Liver (tissue), 9 donors: Measurements from ENCODE around the gene LRRC18. TPM values are rescaled to one million over a fixed set of nuclear protein-coding genes. Genes with fewer than 3 reads are reported as not detected.

ENCODE experiments used
- DNase-seq: peaks from one replicate; pipeline ENCODE4 v3.0.0-alpha.2; 2017; ENCODE audit warnings: low spot score
- H3K27ac ChIP-seq, 2 donors: one replicate each; pipeline ENCODE4 v1.7.0; 2013; ENCODE audit warnings: inconsistent platforms in 2 of 2, low read length in 2 of 2, control low read depth in 1 of 2, low read depth in 1 of 2, mild to moderate bottlenecking in 1 of 2
- H3K27me3 ChIP-seq, 4 donors: one replicate each; pipeline versions ENCODE4 v1.6.1 to v1.7.0; 2013; ENCODE audit warnings: low read length in 3 of 4, inconsistent platforms in 1 of 4, mild to moderate bottlenecking in 1 of 4, moderate library complexity in 1 of 4; ENCODE audit not compliant: control insufficient read depth in 4 of 4, insufficient read depth in 4 of 4
- H3K36me3 ChIP-seq, 4 donors: one replicate each; pipeline versions ENCODE4 v1.6.1 to v1.7.0; 2013; ENCODE audit warnings: low read length in 3 of 4, mild to moderate bottlenecking in 3 of 4, low read depth in 1 of 4, moderate library complexity in 1 of 4; ENCODE audit not compliant: control insufficient read depth in 4 of 4, insufficient read depth in 3 of 4
- H3K4me1 ChIP-seq, 4 donors: one replicate each; pipeline versions ENCODE4 v1.6.1 to v1.7.0; 2013; ENCODE audit warnings: low read length in 3 of 4, mild to moderate bottlenecking in 3 of 4, moderate library complexity in 1 of 4; ENCODE audit not compliant: control insufficient read depth in 4 of 4, insufficient read depth in 4 of 4
- H3K4me3 ChIP-seq, 3 donors: one replicate each; pipeline versions ENCODE4 v1.6.1 to v1.7.0; 2013; ENCODE audit warnings: low read length in 3 of 3, control low read depth in 1 of 3, low read depth in 1 of 3, mild to moderate bottlenecking in 1 of 3
- H3K9ac ChIP-seq, 2 donors: one replicate each; pipeline ENCODE4 v1.7.0; 2013; ENCODE audit warnings: low read length in 2 of 2, mild to moderate bottlenecking in 2 of 2, moderate library complexity in 2 of 2, control low read depth in 1 of 2, low read depth in 1 of 2
- H3K9me3 ChIP-seq, 4 donors: one replicate each; pipeline versions ENCODE4 v1.6.1 to v1.7.0; 2013; ENCODE audit warnings: low read length in 3 of 4; ENCODE audit not compliant: control insufficient read depth in 4 of 4
- ATF3 ChIP-seq: IDR thresholded peaks from 2 replicates; pipeline ENCODE4 v1.6.1; 2016; ENCODE audit warnings: antibody characterized with exemption
- CTCF ChIP-seq: fragments of 150-350 bp; IDR thresholded peaks from 2 replicates; pipeline ENCODE4 v1.5.1; 2017; ENCODE audit warnings: improper control_type of control experiment, low read depth, low read length; ENCODE audit not compliant: missing input control
- EGR1 ChIP-seq, 2 donors: IDR thresholded peaks; 2 replicates each; pipeline ENCODE4 v1.6.1; 2016 to 2018; ENCODE audit warnings: antibody characterized with exemption in 2 of 2, low read depth in 2 of 2
- FOXA2 ChIP-seq: IDR thresholded peaks from 2 replicates; pipeline ENCODE4 v1.6.1; 2016; ENCODE audit warnings: antibody characterized with exemption
- GABPA ChIP-seq, 2 donors: IDR thresholded peaks in 1 of 2; conservative IDR thresholded peaks in 1 of 2; 2 replicates each; pipeline ENCODE4 v1.6.1; 2016; ENCODE audit warnings: antibody characterized with exemption in 2 of 2, mild to moderate bottlenecking in 1 of 2, moderate library complexity in 1 of 2
- HNF4A ChIP-seq, 2 donors: conservative IDR thresholded peaks; 2 replicates each; pipeline ENCODE4 v1.6.1; 2016; ENCODE audit warnings: antibody characterized with exemption in 2 of 2, mild to moderate bottlenecking in 2 of 2
- HNF4G ChIP-seq: IDR thresholded peaks from 2 replicates; pipeline ENCODE4 v1.6.1; 2016; ENCODE audit warnings: antibody characterized with exemption
- JUND ChIP-seq, 2 donors: IDR thresholded peaks; 2 replicates each; pipeline ENCODE4 v1.6.1; 2016; ENCODE audit warnings: antibody characterized with exemption in 2 of 2
- MAX ChIP-seq: IDR thresholded peaks from 2 replicates; pipeline ENCODE4 v1.6.1; 2016; ENCODE audit warnings: antibody characterized with exemption
- NR2F2 ChIP-seq: IDR thresholded peaks from 2 replicates; pipeline ENCODE4 v1.6.1; 2016; ENCODE audit warnings: antibody characterized with exemption
- RAD21 ChIP-seq, 2 donors: IDR thresholded peaks; 2 replicates each; pipeline ENCODE4 v1.6.1; 2016; ENCODE audit warnings: antibody characterized with exemption in 2 of 2, mild to moderate bottlenecking in 2 of 2
- RXRA ChIP-seq, 2 donors: IDR thresholded peaks; 2 replicates each; pipeline ENCODE4 v1.6.1; 2017 to 2018; ENCODE audit warnings: antibody characterized with exemption in 2 of 2, mild to moderate bottlenecking in 1 of 2
- SP1 ChIP-seq: IDR thresholded peaks from 2 replicates; pipeline ENCODE4 v1.6.1; 2018; ENCODE audit warnings: antibody characterized with exemption, mild to moderate bottlenecking
- TAF1 ChIP-seq: conservative IDR thresholded peaks from 2 replicates; pipeline ENCODE4 v1.6.1; 2016; ENCODE audit warnings: antibody characterized with exemption, mild to moderate bottlenecking
- YY1 ChIP-seq: IDR thresholded peaks from 2 replicates; pipeline ENCODE4 v1.6.1; 2016; ENCODE audit warnings: antibody characterized with exemption, mild to moderate bottlenecking
- ZBTB33 ChIP-seq: IDR thresholded peaks from 2 replicates; pipeline ENCODE4 v1.6.1; 2016; ENCODE audit warnings: antibody characterized with exemption
- WGBS: extraction: QIAGEN DNeasy Blood & Tissue Kit; methylation state at CpG from one replicate; pipeline ENCODE4 v1.1.7; 2013; 5-methylcytosine and 5-hydroxymethylcytosine counted together
- polyA plus RNA-seq, 2 donors: library from polyadenylated mRNA; stranded (reverse) in 1 of 2; unstranded in 1 of 2; fragments of 200-250 nt in 1 of 2; fragments of >200 nt in 1 of 2; fragmentation: Nextera tagmentation in 1 of 2; extraction: Ambion mirVana in 1 of 2; gene quantifications; one replicate each; pipeline versions ENCODE4 v1.2.1 to v1.2.3, GENCODE V29; 2013 to 2015
- total RNA-seq, 2 donors: library from RNA; depleted of rRNA; stranded (reverse); fragments of >200 nt; gene quantifications; one replicate each; pipeline ENCODE4 v1.2.3, GENCODE V29; 2014
- donor health status: healthy.
- donor health status: healthy.
- donor health status: healthy.
- donor health status: healthy.
- donor health status: healthy.

The LRRC18 gene
- total and polyA plus RNA-seq, 4 donors: not detected

- DNase-seq: no peak
Observed at GRCh38 chr10:48946332-48946731, 6.7 kb upstream of the LRRC18 start.

GRCh38 chr10:48945441-48946130 lies 5.9 kb upstream of the LRRC18 start:
- H3K36me3 ChIP-seq: no peaks in the 10 kb centered on the region
- TF ChIP-seq HNF4A (conservative IDR thresholded peaks at IDR 0.05): no peak
- no peak for TF ChIP-seq SP1
- TF ChIP-seq CTCF: no peak
- no peak for TF ChIP-seq RXRA (IDR thresholded peaks at IDR 0.05)
- no peak for TF ChIP-seq ZBTB33
- no peak for TF ChIP-seq FOXA2
- no peak for TF ChIP-seq JUND (IDR thresholded peaks at IDR 0.05)
- no peak for TF ChIP-seq EGR1 (IDR thresholded peaks at IDR 0.05; ENCODE audit: low read depth in 2 of 2)
- TF ChIP-seq NR2F2: no peak
- TF ChIP-seq YY1: no peak
- no peak for TF ChIP-seq HNF4G
- no peak for TF ChIP-seq RAD21 (IDR thresholded peaks at IDR 0.05)
- no peak for TF ChIP-seq ATF3
- no peak for DNase-seq
- H3K4me3 ChIP-seq: no peak overlapping the region
- H3K9ac ChIP-seq: no peak overlapping the region
- no peaks in the 10 kb centered on the region for H3K9me3 ChIP-seq
- 82% methylated on average over 6 of the region's 6 CpGs for WGBS
- no peak overlapping the region for H3K27ac ChIP-seq
- no peaks in the 10 kb centered on the region for H3K4me1 ChIP-seq
- H3K27me3 ChIP-seq: no peaks in the 10 kb centered on the region

More at GRCh38 chr10:48946332-48946731, 6.7 kb upstream of the LRRC18 start:
- WGBS: 85% methylated on average over 5 of the region's 5 CpGs
- no peak overlapping the region for H3K9ac ChIP-seq
- TF ChIP-seq TAF1 (no peak), GABPA (IDR thresholded peaks at IDR 0.05 in 1 of 2, conservative IDR thresholded peaks at IDR 0.05 in 1 of 2) (no peak), RAD21 (IDR thresholded peaks at IDR 0.05) (no peak), FOXA2 (no peak), SP1 (no peak), YY1 (no peak), ATF3 (no peak), HNF4G (no peak), MAX (no peak), RXRA (IDR thresholded peaks at IDR 0.05) (no peak), ZBTB33 (no peak)
- no peaks in the 10 kb centered on the region for H3K27me3 ChIP-seq
- no peaks in the 10 kb centered on the region for H3K4me1 ChIP-seq
- no peaks in the 10 kb centered on the region for H3K36me3 ChIP-seq
- no peak overlapping the region for H3K27ac ChIP-seq
- no peak overlapping the region for H3K4me3 ChIP-seq
- H3K9me3 ChIP-seq: no peaks in the 10 kb centered on the region
